Stimulated activated CD4-positive, alpha-beta T cell treated with anti-CD3 and anti-CD28 coated beads, Interleukin-4, amount 100 ng/mL, for 1 hour (primary cell): Measurements from ENCODE around the gene CELF2.
"Not testable (repeated sequence)": the region's sequence is repeated elsewhere in the genome, so short reads cannot be mapped to it uniquely, and the experiment has no call there.

ENCODE experiments used
- DNase-seq: peaks from one replicate; pipeline ENCODE4 v3.0.0-alpha.2; 2020

CELF2 gene

DNA sequence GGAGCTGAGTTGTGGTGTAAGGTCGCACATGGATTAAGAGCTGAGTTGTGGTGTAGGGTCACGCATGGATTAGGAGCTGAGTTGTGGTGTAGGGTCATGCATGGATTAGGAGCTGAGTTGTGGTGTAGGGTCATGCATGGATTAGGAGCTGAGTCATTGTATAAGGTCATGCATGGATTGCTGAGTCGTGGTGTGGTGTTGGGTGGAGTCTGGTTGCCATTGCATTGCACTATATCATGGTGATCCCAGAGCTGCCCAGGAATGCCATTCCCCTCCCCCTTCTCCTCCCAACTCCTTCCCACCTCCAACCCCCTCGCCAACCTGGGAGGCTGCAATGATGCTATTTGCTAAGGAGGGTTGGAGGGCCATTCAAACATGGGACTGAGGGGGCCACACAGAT, 349.2 kb downstream of the CELF2 start:
- DNase-seq = not testable (repeated sequence)

DNA sequence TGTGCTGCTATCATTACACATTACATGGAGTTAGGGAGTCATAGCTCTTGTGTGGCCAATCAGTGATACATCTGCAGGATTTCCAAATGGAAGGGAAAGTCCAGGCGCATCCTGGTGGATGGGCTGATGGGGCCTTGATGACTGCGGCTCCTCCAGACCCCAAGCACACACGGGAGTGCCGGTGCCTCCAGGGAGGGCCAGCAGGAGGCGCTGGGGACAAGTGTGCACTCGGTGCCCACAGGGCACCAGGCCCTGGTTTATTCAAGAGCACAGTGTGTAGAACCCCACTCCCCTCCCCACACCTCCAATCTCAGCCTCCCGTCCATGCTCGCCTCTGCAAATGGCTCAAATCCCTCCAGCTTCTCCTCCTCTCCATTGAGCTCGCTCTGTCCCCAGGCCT, 349.8 kb downstream of the CELF2 start:
- DNase-seq = no peak

DNA sequence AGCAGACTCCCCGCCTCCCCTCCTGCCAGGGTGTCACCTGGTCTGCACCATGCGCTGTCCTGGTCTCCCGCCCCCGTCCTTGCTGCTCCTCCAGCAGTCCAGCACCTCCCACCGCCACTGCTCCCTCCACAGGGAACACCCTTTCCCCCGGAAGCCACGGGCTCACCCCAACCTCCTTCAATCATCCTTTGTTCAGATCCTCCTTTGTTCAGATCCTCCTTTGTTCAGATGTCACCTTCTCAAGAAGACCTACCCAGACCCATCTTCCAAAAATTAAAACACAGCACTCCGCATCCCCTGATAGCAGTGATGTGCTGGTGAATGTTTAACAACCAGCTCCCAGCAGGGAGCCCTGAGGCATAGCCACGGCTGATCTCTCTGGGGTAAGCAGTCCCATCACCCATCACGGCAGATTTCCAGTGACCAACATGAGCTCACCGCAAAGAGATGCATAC, 356.1 kb downstream of the CELF2 start:
- no peak for DNase-seq

DNA sequence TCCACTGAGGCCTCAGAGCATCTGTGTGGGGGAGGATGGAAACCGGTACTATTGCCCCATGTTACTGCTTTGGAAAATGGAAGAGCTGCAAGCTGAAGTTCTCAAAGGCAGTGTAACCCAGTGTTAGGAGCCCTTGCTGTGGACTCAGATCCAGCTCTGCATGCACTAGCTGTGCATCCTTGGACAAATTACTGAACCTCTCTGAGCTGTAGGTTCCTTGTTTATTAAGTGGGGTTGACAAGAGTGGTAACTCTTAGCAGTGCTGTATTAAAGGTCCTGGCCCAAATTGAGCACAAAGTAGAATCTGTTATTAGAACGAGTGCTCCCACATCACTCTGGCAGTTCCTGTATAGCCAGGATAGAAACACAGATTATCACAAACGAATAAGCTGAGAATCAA, 359.6 kb downstream of the CELF2 start:
- DNase-seq = no peak

- DNase-seq = no peak
These were observed 361.2 kb downstream of the CELF2 start for GRCh38 chr10:11378835-11379234.

DNA sequence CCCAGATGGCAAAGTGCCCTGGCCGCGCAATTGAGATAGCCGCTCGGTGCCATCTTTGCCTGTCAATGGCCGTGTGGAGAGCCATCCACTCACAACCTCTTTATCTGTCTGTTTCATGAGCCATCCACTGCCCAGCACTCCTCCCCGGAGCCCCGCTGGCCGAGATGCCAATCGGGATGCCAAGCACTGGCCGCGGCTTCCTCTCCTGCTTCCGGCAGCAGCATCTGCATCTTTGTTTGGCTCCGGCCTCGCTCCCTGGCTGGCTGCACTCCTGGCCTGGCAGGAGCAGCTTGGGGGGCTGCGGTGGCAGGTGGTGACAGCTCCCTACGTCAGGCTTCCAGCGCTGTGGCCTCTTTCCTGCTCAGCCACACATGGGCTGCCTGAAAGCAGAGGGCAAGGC, 362.1 kb downstream of the CELF2 start:
- no peak for DNase-seq

DNA sequence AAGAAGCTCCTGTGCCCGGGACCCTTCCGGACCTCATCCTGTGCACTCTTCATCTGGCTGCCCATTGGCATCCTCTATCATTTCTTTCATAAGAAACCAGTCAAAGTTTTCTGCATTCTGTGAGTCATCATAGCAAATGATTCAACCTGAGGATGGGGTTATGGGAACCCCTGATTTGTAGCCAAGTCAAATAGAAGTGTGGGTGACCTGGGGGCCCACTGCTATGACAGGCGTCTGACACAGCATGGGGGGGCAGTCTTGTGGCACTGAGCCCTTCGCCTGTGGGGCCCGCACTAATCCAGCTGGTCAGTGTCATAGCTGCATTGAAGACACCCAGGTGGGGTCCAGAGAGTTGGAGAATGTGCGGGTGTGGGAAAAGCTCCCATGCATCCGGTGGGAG, 363.4 kb downstream of the CELF2 start:
- DNase-seq = peak; percentile 16

DNA sequence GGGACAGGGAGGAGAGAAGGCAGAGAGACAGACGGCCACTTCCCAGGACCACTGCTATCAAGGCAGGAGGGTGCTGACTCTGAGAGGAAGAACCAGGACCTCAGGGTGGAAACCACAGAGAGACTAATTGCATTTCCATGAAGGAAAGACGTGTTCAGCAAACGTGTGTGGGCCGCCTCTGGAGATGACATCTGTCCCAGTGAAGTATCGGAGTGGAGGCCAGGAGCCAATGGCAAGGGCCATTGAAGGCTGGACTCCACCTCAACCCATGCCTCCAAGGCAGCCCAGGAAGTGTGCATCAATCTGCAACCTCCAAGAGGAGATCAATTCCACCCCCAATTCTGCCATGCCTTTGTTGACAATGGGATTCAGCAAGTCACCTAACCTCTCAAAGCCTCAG, 363.8 kb downstream of the CELF2 start:
- no peak for DNase-seq

- no peak for DNase-seq
These were observed 364.5 kb downstream of the CELF2 start for GRCh38 chr10:11382187-11382586.

DNA sequence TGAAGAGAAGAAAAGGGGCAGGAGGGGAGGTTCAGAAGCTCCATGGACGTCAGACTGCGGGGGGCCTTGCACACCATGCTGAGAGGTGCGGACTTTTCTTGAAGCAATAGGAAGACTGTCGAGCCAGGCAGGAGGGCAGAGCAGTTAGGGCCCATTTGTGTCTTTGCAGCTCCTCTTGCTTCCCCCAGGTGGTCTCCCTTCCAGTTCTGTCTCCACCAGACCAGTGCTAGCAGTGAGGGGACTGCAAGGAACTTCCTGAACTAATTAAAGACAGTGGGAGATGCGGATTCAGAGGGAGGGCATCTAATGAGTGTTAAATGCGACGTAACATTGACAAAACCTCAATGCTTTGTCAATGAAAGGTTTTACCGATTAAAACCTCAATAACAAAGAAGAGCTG, 368.4 kb downstream of the CELF2 start:
- DNase-seq = no peak
